WTC11 (cell line): Measurements from ENCODE around the gene POMT1. TPM values are rescaled to one million over a fixed set of nuclear protein-coding genes. Genes with fewer than 3 reads are reported as not detected.

Source experiments
- ATAC-seq: fragments of 200-7000 bp; cut with Tn5 transposase; 2 replicates; pipeline ENCODE4 v1.10.0; 2021; ENCODE audit warnings: mild to moderate bottlenecking, moderate library complexity
- CTCF ChIA-PET: fragments of 300-600 bp; sonication (Branson Sonifier 250); formaldehyde crosslinking; loops from one replicate; lab custom pipeline; 2021; ENCODE audit warnings: antibody characterized with exemption; lab: Charles Lee
- POLR2A ChIA-PET: fragments of 350-600 bp; sonication (Branson Sonifier 250); formaldehyde crosslinking; loops from one replicate; lab custom pipeline; 2021; ENCODE audit warnings: antibody characterized with exemption; lab: Charles Lee
- DNase-seq: peaks from one replicate; pipeline ENCODE4 v3.0.0; 2021; ENCODE audit warnings: low spot score
- H3K27ac Mint-ChIP-seq: 2 replicates; pipeline ENCODE4 v1.8.0; 2021; ENCODE audit warnings: mixed read lengths
- H3K27me3 Mint-ChIP-seq: 2 replicates; pipeline ENCODE4 v1.8.0; 2021; ENCODE audit warnings: low read depth, mild to moderate bottlenecking, moderate library complexity, mixed read lengths
- H3K36me3 Mint-ChIP-seq: 2 replicates; pipeline ENCODE4 v1.8.0; 2021; ENCODE audit warnings: mixed read lengths
- H3K4me1 Mint-ChIP-seq: 2 replicates; pipeline ENCODE4 v1.8.0; 2022; ENCODE audit warnings: mixed read lengths
- H3K4me3 Mint-ChIP-seq: 2 replicates; pipeline ENCODE4 v1.8.0; 2021; ENCODE audit warnings: mild to moderate bottlenecking, moderate library complexity, mixed read lengths
- H3K9me3 Mint-ChIP-seq: 2 replicates; pipeline ENCODE4 v1.8.0; 2021; ENCODE audit warnings: mixed read lengths
- ATF6 ChIP-seq: sonication (generic); formaldehyde crosslinking; IDR thresholded peaks from 2 replicates; pipeline ENCODE4 v1.8.1; 2023; ENCODE audit warnings: mild to moderate bottlenecking, missing genetic modification reagents
- CREB1 ChIP-seq: sonication (generic); formaldehyde crosslinking; IDR thresholded peaks from 2 replicates; pipeline ENCODE4 v1.8.0; 2023; ENCODE audit warnings: mild to moderate bottlenecking, missing genetic modification reagents
- GRHL2 ChIP-seq: fragments of 250-450 bp; sonication (Bioruptor Pico); IDR thresholded peaks from 2 replicates; pipeline ENCODE4 v1.8.0; 2022; ENCODE audit warnings: mild to moderate bottlenecking, moderate library complexity; ENCODE audit not compliant: insufficient replicate concordance, severe bottlenecking
- JAZF1 ChIP-seq: fragments of 250-450 bp; sonication (Bioruptor Pico); IDR thresholded peaks from 2 replicates; pipeline ENCODE4 v1.9.0; 2021; ENCODE audit warnings: moderate library complexity, mild to moderate bottlenecking, inconsistent platforms
- KAT7 ChIP-seq: sonication (generic); formaldehyde crosslinking; IDR thresholded peaks from 2 replicates; pipeline ENCODE4 v1.8.1; 2023; ENCODE audit warnings: missing genetic modification reagents, mild to moderate bottlenecking, borderline replicate concordance
- NFE2L1 ChIP-seq: sonication (generic); formaldehyde crosslinking; IDR thresholded peaks from 2 replicates; pipeline ENCODE4 v1.8.1; 2023; ENCODE audit warnings: missing genetic modification reagents
- PRRX2 ChIP-seq: fragments of 250-450 bp; sonication (Bioruptor Pico); IDR thresholded peaks from 2 replicates; pipeline ENCODE4 v1.8.0; 2021; ENCODE audit warnings: mild to moderate bottlenecking
- TCF7 ChIP-seq: sonication (generic); formaldehyde crosslinking; IDR thresholded peaks from 2 replicates; pipeline ENCODE4 v1.8.0; 2022; ENCODE audit warnings: mild to moderate bottlenecking, low read depth, missing genetic modification reagents, moderate library complexity
- TEAD1 ChIP-seq: sonication (generic); formaldehyde crosslinking; IDR thresholded peaks from 2 replicates; pipeline ENCODE4 v1.8.0; 2022; ENCODE audit warnings: mild to moderate bottlenecking, missing genetic modification reagents
- ZNF219 ChIP-seq: sonication (generic); formaldehyde crosslinking; IDR thresholded peaks from 2 replicates; pipeline ENCODE4 v1.8.0; 2023; ENCODE audit warnings: missing genetic modification reagents, mild to moderate bottlenecking, borderline replicate concordance
- ZNF263 ChIP-seq: sonication (generic); formaldehyde crosslinking; IDR thresholded peaks from 2 replicates; pipeline ENCODE4 v1.8.1; 2022; ENCODE audit warnings: low read depth, mild to moderate bottlenecking, moderate library complexity, missing genetic modification reagents
- ZNF671 ChIP-seq: fragments of 250-450 bp; sonication (Bioruptor Pico); IDR thresholded peaks from 2 replicates; pipeline ENCODE4 v1.8.0; 2021; ENCODE audit warnings: mild to moderate bottlenecking
- ZSCAN18 ChIP-seq: fragments of 250-450 bp; sonication (Bioruptor Pico); IDR thresholded peaks from 2 replicates; pipeline ENCODE4 v2.1.2; 2022; ENCODE audit warnings: mild to moderate bottlenecking, moderate library complexity
- total RNA-seq: library from RNA; stranded (reverse); gene quantifications from 3 replicates; pipeline ENCODE4 v1.2.3, GENCODE V29; 2021
- TF ChIP-seq, protein P1 (sequence below): fragments of 250-450 bp; sonication (Bioruptor Pico); IDR thresholded peaks from 2 replicates; pipeline ENCODE4 v1.9.0; 2021; ENCODE audit warnings: mild to moderate bottlenecking, borderline replicate concordance

The POMT1 gene
- total RNA-seq, 1 experiment from 2014 or later = 36.2 TPM

GRCh38 chr9:131475956-131476776 is 26.6 kb upstream of the POMT1 start:
- H3K4me1 Mint-ChIP-seq = no peaks in the 10 kb centered on the region
- H3K27ac Mint-ChIP-seq = no peak overlapping the region
- H3K4me3 Mint-ChIP-seq = no peak overlapping the region
- CTCF ChIA-PET = interaction anchor here (0.6 to 2.0 kb wide), 11 partner anchors 11 to 212 kb away, joined by 3 to 7 read pairs (median 4); partner anchors contain the start of gene POMT1
- H3K36me3 Mint-ChIP-seq = peaks cover 81% of the 10 kb centered on the region
- no peak for TF ChIP-seq ATF6
- no peak for TF ChIP-seq CREB1
- no peak for TF ChIP-seq ZNF671
- TF ChIP-seq, protein P1, sequence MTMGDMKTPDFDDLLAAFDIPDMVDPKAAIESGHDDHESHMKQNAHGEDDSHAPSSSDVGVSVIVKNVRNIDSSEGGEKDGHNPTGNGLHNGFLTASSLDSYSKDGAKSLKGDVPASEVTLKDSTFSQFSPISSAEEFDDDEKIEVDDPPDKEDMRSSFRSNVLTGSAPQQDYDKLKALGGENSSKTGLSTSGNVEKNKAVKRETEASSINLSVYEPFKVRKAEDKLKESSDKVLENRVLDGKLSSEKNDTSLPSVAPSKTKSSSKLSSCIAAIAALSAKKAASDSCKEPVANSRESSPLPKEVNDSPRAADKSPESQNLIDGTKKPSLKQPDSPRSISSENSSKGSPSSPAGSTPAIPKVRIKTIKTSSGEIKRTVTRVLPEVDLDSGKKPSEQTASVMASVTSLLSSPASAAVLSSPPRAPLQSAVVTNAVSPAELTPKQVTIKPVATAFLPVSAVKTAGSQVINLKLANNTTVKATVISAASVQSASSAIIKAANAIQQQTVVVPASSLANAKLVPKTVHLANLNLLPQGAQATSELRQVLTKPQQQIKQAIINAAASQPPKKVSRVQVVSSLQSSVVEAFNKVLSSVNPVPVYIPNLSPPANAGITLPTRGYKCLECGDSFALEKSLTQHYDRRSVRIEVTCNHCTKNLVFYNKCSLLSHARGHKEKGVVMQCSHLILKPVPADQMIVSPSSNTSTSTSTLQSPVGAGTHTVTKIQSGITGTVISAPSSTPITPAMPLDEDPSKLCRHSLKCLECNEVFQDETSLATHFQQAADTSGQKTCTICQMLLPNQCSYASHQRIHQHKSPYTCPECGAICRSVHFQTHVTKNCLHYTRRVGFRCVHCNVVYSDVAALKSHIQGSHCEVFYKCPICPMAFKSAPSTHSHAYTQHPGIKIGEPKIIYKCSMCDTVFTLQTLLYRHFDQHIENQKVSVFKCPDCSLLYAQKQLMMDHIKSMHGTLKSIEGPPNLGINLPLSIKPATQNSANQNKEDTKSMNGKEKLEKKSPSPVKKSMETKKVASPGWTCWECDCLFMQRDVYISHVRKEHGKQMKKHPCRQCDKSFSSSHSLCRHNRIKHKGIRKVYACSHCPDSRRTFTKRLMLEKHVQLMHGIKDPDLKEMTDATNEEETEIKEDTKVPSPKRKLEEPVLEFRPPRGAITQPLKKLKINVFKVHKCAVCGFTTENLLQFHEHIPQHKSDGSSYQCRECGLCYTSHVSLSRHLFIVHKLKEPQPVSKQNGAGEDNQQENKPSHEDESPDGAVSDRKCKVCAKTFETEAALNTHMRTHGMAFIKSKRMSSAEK = no peak
- no peak for TF ChIP-seq TEAD1 (CRISPR knock-in tag)
- TF ChIP-seq KAT7 (CRISPR knock-in tag) = no peak
- no peak for TF ChIP-seq PRRX2
- no peak for TF ChIP-seq TCF7 (CRISPR knock-in tag)
- DNase-seq (peak; percentile 43), ATAC-seq (peak; percentile 55)
- no peaks in the 10 kb centered on the region for H3K9me3 Mint-ChIP-seq
- no peaks in the 10 kb centered on the region; the same call in 1 of the 2 replicates for H3K27me3 Mint-ChIP-seq
- POLR2A ChIA-PET = interaction anchor here (0.6 kb wide), 1 partner anchor 79 kb away, joined by 4 read pairs; no protein-coding TSS in a partner anchor

DNA sequence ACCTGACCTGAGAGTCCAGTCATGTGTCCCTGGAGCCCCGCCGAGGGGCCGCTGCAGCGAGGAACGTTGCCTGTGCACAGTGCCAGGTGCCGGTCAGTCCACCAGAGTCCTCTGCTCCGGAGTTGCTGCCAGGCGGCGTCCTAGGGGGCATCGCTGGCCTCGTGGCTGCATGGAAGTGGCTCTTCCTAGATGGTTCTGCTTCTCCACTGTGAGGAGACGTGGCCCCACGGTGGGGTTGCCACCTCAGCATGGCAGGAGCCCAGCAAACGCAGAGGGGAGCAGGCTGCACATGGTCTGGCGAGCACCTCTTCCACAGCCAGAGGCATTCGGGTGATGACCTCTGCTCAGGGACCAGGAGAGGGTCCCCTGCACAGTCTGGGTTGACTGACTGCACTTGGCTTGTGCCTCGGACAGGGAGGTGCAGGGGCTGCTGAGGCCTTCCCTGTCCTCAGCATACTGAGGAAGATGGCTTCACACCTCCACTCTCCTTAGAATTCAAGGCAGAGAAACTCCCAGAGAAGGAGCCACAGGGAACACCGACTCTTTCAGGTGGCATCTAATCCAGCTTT is 25.9 kb upstream of the POMT1 start:
- no peaks in the 10 kb centered on the region for H3K4me1 Mint-ChIP-seq
- CTCF ChIA-PET = interaction anchor here (0.6 to 2.0 kb wide), 6 partner anchors 10 to 213 kb away, joined by 3 to 7 read pairs (median 5); partner anchors contain the start of gene POMT1
- H3K9me3 Mint-ChIP-seq = no peaks in the 10 kb centered on the region
- no peak overlapping the region for H3K4me3 Mint-ChIP-seq
- H3K27ac Mint-ChIP-seq = no peak overlapping the region
- TF ChIP-seq ZSCAN18 (CRISPR knock-in tag) (no peak), NFE2L1 (no peak), GRHL2 (CRISPR knock-in tag) (no peak), ZNF263 (CRISPR knock-in tag) (no peak), JAZF1 (CRISPR knock-in tag) (no peak), ZNF219 (CRISPR knock-in tag) (no peak)
- peaks cover 78% of the 10 kb centered on the region for H3K36me3 Mint-ChIP-seq
- DNase-seq = no peak
- ATAC-seq = no peak
- H3K27me3 Mint-ChIP-seq = no peaks in the 10 kb centered on the region; the same call in 1 of the 2 replicates
- POLR2A ChIA-PET = no interaction called here
